Left renal pelvis (tissue), 4 donors: ENCODE measurements around the gene BTRC. TPM values are rescaled to one million over a fixed set of nuclear protein-coding genes. Genes with fewer than 3 reads are reported as not detected.
A peak's percentile ranks its signal among the peaks of the same experiment; 100 is the strongest.
"Not testable (repeated sequence)": the region's sequence is repeated elsewhere in the genome, so short reads cannot be mapped to it uniquely, and the experiment has no call there.

ENCODE experiments used
- DNase-seq, 4 donors: peaks; one replicate each; pipeline ENCODE4 v3.0.0-alpha.2; 2013; ENCODE audit warnings: low read depth in 4 of 4, low spot score in 3 of 4
- polyA plus RNA-seq, 4 donors: library from polyadenylated mRNA; unstranded; fragments of 120-200 nt; gene quantifications; one replicate each; pipeline ENCODE4 v1.2.1, GENCODE V29; 2013; ENCODE audit not compliant: insufficient read length in 4 of 4

BTRC gene
- 10 to 100 TPM; 24.9 to 29.0 (median 26.6) TPM for polyA plus RNA-seq

DNA sequence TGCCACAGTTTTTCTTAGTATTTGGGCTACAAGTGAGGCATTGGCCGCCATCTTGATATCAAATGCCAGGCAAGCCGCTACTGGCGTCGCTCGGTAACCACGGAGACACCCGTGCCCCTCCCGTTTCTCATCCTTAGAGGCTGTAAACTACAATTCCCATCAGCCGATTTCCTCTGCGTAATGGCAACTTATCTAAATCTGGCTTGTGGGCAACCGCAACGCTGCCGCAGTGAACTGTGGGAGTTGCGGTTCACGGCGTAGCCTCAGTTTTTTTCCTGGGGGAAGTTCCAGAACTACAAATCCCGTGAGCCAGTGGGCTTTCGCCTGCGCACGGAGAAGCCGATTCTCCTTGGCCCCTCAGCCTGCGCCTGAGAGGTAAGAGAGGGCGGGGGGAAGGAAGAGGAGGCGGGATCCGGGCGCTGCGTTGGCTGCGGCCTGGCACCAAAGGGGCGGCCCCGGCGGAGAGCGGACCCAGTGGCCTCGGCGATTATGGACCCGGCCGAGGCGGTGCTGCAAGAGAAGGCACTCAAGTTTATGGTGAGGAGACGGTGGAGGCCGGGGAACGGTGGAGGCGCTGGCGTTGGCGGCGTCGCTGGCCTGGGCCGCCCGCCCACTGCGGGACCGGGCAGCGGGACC is at the start of gene BTRC:
Gene BTRC (plus strand): TSS at position 474 of the 636 bp plus-strand sequence. CDS start 16 bp downstream, at position 490.
- peak; percentile 98 to 99 (median 98) for DNase-seq

DNA sequence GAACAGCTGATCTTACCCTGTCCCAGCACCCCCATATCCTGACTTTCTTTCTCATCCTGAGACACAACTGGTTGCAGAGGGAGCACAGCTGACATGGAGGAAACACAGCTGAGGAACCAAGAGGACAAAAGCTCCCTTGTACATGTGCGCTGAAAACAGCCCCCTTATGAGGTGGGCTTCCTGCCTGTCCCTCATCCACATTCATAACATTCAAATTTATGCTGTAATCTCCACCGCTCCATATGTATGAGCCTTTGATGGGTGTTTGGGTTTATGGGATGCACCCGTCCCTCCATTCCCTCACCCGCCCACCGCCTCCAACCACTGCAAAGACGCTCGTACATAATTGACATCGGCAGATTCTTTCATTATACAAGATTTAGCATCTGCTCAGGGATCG is 49.6 kb upstream of the BTRC start:
- no peak for DNase-seq

DNA sequence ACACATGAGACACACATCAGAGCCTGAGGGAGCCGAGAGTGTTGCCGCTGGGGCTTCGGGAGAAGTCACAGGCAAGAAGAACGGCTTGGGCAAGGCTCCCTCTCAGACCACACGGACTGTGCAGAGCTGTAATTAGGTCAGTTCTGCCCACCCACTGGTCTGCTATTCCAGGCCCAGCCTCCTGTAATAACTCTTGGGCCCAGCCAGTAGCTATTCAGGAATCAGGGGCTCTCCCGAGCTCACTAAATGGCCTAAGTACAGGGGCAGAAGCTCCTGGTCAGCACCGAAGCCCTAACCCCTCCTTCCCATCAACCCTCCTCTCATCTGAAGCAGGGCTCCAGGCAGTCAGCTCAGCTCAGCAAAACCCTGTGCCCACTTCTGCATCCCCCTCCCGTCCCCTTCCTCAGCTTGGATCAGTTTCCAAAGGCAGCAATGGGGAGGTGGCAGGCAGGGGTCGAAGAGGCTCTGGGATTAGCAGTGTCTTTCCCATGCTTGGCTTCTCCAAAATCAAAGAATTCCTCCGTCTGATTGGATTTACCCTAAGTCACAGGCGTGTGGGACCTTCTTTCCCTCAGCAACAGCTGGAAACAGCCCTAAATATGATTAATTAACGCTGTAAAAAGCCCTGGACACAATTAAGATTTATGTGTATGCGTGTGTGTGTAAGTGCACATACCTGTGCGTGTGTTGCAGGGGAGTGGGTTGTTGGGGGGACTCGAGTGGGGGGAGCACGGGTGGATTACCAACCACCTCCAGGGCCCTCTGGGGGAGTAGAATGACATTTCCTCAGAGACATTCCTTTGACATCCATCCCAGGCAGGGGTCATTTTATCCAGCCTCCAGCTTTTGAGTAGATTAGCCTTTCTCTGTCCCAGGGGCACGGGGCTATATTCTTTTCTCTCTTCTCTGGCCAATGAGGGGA is 48.4 kb upstream of the BTRC start:
- peak in 1 of 4 donors; percentile 43 for DNase-seq

DNA sequence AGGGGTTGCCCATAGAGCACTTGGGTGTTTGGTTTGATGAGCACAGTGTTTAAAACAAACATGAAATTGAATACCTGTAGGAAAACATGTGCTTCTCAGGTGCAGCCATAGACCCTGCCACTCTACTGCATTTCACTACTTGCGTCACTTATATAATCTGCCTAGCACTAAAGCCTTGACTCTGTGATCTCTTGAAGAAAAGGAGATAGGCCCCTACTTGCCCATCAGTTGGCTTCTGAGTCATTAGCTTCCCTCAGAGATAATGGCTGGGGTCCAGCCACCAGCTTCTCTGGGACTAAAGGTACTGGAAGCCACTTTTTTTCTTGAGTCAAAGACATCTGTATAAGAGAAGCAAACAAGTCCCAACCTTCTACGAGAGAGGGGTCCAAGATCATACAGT is 45.9 kb upstream of the BTRC start:
- DNase-seq, result no peak

DNA sequence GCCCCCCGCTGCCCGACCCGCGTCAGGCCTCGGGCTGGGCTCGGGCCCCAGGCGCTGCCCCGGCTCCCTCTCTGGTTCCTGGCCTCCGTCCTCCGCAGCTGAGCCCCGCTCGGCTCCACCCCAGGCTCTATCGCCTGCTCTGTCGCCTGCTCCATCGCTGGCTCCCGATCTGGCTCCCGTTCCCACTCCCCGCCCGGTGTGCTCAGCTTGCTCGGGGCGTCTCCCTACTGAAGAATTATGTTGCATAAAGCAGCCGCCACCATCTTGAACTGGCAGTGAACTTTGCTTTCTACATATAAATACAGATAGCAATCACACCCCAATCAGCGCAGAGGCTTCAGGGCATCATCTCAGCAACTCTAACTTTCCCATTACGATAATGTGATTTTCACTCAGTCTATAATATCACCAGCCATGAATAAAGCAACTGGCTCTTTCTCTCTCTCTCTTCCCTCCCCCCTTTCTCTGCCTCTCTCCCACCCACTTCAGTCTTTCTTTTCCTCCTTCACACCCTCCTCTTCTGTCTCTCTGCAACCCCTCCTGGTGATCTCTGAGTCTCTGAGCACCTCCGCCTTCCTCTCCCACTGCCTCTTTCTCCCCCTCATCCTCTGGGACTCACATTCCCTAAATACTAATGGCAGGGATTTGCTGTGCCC is 43.3 kb upstream of the BTRC start:
- DNase-seq, result no peak

DNA sequence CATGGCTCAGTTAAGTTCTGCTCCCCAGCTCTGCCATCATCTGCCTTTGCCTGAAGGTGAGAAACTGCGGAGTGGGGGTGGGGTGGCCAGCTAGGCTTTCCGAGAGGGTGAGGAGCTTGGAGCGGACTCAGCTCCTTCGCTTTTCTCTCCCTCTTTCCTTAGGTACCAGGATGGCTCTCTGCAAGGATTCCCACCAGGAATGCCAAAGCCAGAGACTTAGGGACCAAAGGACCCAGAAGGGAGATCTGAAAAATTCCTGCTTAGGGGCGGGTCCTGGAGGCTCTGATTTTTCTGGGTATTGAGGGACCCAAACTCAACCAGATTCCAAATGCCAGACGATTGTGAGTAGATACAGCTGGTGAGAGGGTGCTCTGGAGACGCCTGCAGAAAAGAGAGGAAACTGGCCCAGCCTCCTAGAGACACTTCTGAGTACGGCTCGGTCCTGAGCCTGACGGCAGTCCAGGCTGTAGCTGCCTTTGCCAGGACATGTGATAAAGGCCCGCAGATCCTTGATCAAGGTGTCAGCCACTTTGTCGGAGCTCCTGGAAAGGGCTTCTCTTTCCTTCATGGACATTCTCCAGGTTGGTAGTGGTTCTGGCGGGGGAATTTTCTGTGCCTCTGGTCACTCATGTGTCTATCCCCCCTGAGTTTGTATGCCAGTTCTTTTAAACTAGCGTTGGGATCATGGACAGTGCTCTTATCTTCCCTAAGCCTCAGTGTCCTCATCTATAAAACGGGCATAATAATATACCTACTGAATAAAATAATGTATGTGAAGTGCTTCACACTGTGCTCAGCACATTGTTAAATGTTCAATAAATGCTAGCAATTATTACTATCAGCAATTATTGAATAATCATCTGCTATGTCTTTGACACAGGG is 42.5 kb upstream of the BTRC start:
- peak in 1 of 4 donors; percentile 46 for DNase-seq

DNA sequence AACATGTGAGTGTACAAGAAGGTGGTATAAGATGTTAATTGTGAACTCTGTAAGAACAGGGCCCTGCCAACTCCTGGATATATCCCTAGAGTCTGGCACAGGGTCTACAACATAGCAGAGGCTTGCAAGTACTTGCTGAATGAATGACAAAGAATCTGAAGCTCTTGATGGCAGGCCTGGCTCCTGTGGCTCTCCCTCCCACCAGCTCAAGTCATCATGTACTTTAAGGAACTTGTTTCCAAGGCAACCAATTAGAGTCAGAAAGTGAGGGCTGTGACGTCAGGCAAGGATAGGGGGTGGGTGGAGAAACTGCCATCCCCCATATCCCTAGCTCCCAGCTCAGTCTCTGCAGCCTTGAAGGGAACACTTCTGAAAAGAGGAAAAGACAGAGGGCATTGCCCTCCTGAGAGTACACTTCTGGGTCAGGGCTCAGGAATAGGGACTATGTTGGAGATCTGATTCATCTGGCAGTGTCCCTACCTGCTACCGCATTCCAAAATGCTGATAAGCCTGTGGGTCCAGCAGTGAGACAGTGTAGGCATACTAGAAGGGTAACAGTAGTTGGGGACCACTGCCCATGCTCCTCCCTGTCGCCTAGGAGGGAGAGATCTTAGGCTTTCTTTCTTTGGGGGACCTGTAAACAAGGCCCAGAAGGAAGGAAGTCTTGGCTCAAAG is 34.6 kb upstream of the BTRC start:
- no peak for DNase-seq

DNA sequence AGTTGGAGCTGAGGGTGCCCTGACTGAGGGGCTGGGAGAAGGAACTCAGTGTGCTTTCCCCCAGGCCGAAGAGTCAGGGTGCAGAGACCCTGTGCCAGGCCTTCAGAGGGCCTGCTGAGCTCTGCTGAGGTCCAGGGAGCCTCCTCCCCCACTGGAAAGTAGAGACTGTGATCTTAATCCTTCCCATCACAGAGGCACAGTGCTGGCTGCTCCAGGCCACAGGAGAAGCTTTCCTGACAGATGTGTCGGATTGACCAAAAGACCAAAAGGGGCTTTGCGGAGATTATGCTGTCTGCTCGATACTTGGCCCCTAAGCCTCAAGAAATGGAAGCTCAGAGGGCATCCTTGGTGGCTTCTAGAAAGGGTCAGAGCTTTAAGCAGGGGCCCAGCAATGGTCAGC is 32.9 kb upstream of the BTRC start:
- DNase-seq, result no peak

DNA sequence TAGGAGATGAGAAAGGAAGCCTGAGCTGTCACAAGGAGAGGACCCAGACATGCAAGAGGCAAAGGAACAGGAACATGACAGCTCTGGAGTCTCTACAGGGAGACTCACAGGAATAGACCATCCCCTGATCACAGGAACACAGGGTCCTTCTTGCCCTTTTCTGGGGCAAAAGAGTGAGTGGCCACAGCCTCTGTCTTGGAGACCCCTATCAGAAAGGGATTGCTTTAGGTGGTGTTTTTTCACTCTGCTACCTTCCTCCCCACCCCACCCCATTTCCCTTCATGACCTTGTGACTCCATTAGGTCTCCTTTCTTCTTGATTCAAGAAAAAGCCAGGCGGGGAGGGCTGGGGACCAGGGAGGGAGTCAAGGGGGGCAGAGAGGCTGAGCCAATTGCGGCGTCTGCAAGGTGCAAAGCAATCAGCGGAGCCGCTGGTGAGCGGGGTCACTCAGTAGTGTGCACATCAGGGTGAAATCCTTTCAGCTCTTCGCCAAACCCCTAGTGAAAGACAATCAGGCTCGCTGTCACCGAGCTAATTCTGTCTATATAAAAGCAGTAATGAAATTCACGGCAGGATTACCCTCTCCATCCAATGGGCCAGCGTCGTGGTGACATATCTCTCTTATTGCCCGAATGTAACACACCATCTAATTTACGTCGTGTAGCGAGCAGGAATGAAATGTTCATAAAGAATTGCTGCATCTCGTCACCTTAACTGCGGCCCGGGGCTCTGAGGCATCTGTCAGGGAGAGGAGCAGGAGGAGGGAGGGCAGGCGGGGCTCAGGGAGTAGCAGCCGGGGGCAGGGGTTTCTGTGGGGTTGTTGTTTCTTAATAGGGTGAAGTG is 31.5 kb upstream of the BTRC start:
- DNase-seq, result no peak

DNA sequence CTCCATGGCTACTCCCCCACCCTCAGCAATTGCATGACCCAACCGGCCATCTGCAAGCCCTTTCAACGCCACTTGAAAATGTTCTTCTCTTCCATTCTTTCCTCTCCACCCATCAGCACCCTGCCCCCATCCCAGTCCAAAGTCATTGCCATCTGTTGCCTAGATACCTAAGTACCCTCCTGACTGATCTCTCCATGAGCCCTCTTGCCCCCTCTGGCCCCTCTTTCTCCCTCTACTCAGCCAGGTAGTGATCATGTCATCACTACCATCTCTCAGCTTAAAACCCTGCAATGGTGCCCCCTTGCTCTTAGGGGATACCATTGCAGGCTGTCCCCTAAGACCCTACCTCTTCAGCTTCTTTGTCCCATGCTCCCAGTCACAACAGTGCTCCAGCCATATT is 30.5 kb upstream of the BTRC start:
- no peak for DNase-seq

DNA sequence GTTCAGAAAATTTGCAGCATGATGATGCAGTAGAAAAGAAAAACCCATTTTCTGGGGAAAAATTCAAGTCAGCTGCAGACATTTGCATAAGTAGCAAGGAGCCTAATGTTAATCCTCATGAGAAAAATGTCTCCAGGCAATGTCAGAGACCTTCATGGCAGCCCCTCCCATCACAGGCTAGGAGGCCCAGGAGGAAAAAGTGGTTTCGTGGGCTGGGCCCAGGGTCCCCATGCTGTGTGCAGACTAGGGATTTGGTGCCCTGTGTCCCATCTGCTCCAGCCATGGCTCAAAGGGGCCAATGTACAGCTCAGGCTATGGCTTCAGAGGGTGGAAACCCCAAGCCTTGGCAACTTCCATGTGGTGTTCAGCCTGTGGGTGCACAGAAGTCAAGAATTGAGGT is 26.5 kb upstream of the BTRC start:
- not testable (repeated sequence) for DNase-seq

DNA sequence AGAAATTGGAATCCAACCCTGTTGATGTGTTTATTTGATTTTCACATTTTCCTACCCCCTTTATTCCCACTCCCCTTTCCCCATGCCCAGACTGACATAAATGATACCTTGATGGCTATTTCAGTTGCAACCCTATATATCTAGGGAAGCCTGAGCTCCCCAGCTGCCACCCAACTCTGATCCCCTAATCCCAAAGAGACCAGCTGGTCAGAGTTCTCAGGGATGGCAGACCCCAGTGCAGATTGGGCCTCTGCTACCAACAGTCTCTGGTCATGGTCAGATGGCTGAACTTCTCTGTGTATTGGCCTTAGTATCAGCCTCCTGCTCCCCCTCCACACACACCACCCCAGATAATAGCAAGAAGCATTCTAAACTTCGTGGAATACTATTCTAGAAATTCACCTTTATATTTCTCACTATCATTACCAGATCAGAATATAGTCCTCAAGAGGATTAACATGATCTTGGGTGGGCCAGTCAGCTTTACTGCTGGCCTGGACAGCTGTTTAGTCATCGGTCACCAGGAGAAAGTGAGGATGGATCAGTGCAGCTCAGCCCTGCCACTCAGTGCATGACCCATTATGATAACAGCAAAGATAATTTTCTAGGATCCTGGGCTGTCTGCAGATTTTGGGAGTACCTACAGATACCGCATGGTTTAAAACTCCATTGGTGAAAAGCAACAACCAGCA is 24.5 kb upstream of the BTRC start:
- DNase-seq, result no peak

DNA sequence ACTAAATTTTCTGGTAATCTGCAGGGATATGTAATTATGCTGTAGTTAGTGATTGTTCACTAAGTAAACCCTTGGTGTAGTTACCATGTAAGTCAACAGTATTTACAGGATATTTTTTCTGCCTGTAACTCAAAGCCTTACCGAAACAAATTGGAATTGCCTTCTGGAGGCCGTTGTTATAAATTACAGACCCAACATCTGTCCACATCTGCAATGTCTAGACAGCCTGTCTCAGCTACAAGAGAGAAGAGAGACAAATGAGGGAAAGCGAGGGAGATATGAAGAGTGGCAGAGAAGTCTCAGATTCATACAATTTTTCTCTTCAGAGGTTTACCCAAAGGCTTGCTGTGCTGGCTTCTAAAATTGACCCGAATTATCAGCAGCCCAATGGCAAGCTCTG is 23.7 kb upstream of the BTRC start:
- no peak for DNase-seq

DNA sequence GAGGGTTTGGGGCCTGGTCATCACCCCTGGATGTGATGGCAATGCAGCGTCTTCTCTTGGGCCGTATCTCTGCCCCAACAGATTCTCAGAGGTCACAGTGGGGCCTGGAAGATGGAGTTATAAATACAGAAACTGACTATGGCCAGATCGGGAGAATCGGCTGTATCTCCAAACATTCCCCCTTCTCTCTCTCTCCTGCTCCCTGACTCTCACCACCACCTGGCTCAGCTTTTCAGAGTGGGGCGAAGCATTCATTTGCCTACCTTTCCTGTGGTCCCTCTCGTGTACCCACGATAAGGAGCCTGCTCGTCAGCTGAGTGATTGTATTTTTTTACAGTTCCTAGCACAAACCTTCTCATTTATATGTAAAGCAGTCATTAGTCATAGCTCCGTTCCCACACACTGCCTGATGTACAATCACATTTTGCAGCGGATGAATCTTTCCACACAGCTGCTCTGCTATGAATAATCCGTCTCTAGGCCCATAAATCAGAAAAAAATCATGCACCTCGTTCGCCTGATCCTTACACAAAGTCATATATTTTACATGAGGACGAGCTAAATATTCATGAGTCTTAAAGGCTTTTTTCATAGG is 23.2 kb upstream of the BTRC start:
- DNase-seq, result no peak

DNA sequence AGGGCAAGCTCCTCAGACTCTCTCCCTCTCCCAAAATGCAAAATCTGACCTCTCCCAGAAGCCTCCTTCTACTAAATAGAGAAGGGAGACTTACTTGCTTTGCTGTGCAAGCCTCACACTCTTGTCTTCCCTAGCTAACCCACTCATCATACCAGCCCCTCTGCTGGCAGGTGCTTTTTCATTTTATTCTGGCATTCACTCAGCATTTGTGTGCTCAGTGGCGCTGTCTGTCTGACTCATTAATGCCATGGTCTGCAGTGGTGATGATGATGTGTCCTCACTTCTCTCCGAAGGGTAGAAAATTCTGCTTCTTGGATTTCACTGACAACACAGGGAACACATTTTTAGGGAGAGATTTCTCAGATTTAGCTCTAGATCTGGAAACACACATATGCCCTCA is 22.0 kb upstream of the BTRC start:
- no peak for DNase-seq

DNA sequence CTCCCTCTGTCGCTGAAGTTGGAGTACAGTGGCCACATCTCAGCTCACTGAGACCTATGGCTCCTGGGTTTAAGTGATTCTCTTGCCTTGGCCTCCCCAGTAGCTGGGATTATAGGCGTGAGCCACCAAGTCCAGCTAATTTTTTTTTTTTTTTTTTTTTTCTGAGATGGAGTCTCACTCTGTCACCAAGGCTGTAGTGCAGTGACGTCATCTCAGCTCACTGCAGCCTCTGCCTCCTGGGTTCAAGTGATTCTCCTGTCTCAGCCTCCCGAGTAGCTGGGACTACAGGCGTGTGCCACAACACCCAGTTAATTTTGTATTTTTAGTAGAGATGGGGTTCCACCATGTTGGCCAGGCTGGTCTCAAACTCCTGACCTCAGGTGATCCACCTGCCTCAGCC is 19.7 kb upstream of the BTRC start:
- DNase-seq, result not testable (repeated sequence)

DNA sequence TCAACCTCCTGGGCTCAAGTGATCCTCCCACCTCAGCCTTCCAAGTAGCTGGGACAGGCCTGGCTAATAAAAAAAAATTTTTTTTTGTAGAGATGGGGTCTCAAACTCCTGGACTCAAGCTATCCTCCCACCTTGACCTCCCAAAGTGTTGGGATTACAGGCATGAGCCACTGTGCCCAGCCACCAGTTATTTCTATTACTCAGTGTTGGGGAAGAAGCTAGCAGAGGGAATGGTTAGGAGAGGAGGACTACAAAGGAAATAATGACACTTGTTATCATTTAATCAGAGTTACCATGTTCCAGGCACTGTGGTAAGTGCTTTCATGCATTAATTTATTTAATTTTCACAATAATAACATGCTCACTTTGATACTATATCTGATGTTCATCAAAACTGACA is 17.6 kb upstream of the BTRC start:
- no peak for DNase-seq

DNA sequence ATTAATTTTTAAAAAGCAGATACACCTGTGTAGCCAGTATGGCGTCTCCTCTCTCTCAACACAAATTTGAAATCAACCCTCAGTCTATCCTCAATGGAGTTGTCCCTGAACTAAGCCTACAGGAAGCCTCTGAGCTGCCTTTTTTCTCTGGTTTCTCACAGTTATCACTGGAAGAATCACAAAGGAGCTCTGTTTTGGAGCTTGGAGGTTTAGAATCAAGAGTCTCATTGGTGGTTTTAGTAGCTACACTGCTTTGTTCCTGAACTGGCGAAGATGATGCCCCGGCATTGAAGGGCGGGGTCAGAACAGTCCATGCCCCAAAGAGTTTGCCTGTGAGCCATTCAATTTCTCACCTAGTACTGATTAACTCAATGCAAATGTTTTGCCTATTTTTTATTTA is 16.1 kb upstream of the BTRC start:
- DNase-seq, result no peak
